ENCODE data around the gene MCIDAS.

DNA sequence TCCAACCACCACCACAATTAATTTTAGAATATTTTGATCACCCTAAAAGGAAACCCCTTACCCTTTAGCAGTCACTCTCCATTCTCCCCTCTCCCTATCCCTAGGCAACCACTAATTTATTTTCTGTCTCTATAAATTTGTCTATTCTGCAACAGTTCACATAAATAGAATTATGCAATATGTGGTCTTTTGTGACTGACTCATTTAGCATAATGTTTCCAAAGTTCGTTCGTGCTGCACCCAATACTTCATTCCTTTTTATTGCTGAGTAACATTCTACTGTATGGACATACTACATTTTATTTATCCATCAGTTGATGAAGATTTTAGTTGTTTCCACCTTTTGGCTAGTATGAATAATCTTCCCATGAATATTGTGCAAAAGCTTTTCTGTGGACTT, 36.0 kb downstream of the MCIDAS start:
- TF ChIP-seq, protein P1, sequence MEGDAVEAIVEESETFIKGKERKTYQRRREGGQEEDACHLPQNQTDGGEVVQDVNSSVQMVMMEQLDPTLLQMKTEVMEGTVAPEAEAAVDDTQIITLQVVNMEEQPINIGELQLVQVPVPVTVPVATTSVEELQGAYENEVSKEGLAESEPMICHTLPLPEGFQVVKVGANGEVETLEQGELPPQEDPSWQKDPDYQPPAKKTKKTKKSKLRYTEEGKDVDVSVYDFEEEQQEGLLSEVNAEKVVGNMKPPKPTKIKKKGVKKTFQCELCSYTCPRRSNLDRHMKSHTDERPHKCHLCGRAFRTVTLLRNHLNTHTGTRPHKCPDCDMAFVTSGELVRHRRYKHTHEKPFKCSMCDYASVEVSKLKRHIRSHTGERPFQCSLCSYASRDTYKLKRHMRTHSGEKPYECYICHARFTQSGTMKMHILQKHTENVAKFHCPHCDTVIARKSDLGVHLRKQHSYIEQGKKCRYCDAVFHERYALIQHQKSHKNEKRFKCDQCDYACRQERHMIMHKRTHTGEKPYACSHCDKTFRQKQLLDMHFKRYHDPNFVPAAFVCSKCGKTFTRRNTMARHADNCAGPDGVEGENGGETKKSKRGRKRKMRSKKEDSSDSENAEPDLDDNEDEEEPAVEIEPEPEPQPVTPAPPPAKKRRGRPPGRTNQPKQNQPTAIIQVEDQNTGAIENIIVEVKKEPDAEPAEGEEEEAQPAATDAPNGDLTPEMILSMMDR (conservative IDR thresholded peaks at IDR 0.05; ENCODE audit: low read length): no peak
- no peak for TF ChIP-seq EZH2phosphoT487 (IDR thresholded peaks at IDR 0.05; ENCODE audit: borderline replicate concordance, low read depth, low read length)

Measured in OCI-LY7 (cell line).